ENCODE measurements around the gene GNE. TPM values are rescaled to one million over a fixed set of nuclear protein-coding genes. Genes with fewer than 3 reads are reported as not detected.

GNE gene
- total and polyA plus RNA-seq, 2 of the 8 experiments (the other 6 are each of a cell fraction or from before 2014, with no cell fraction given): 5.1 to 11.1 TPM

DNA sequence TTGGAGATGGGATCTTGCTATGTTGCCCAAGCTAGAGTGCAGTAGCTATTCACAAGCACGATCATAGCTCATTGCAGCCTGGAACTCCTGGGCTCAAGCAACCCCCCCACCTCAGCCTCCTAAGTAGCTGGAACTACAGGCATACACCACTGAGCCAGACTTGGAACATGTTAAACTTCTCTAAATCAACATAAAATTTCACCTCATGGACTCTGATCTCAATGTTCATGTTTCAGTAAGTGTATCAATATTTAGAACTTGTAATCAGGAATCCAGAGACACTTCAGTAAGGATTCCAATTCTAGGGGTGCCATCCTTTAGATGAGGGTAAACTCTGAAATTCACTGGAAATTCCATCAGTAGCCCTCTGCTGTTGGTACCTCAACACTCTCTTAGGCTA, 6.8 kb downstream of the GNE start:
- no peak overlapping the region for H3K18ac ChIP-seq (ENCODE audit: extremely low read depth, low read length)
- ChIA-PET POLR2A (ENCODE audit: partially characterized antibody) (no interaction called here), CTCF (ENCODE audit: partially characterized antibody) (no interaction called here)
- H2BK120ac ChIP-seq (replicated peaks; ENCODE audit: low read depth, low read length): no peak overlapping the region
- no peak overlapping the region for H2BK5ac ChIP-seq (ENCODE audit: low read depth, low read length)
- DNase-seq (ENCODE audit: low read depth in 1 of 2, low spot score in 2 of 2): no peak
- no peaks in the 10 kb centered on the region for H3K9me3 ChIP-seq (ENCODE audit: insufficient read depth in 2 of 2, low read depth in 1 of 2, low read length in 1 of 2)
- no peak overlapping the region for H2AK5ac ChIP-seq (ENCODE audit: low read depth, low read length)
- no peak overlapping the region for H3K4me2 ChIP-seq (ENCODE audit: insufficient read depth in 1 of 2, low read depth in 2 of 2, low read length in 2 of 2)
- H4K20me1 ChIP-seq (replicated peaks in 1 of 2; ENCODE audit: control insufficient read depth in 1 of 2, insufficient read depth in 2 of 2, low read length in 2 of 2): no peaks in the 10 kb centered on the region
- 93% methylated on average over 1 of the region's 1 CpG; no CpG with 5 or more reads in 1 of the 2 experiments for WGBS, 2 experiments (ENCODE audit: extremely low coverage in 1 of 2, insufficient coverage in 1 of 2, insufficient read length in 1 of 2, insufficient replicate concordance in 2 of 2, low coverage in 1 of 2, low lambda C conversion rate in 2 of 2, missing lambda C conversion rate in 1 of 2)
- no peaks in the 10 kb centered on the region for H3K27me3 ChIP-seq (replicated peaks in 1 of 4; ENCODE audit: control insufficient read depth in 3 of 4, extremely low read depth in 1 of 4, insufficient read depth in 3 of 4, low read length in 3 of 4)
- no peak overlapping the region for H4K91ac ChIP-seq (replicated peaks; ENCODE audit: insufficient read length, low read length)
- no peak for FAIRE-seq
- no peaks in the 10 kb centered on the region for H3K4me1 ChIP-seq (replicated peaks in 1 of 4; ENCODE audit: control insufficient read depth in 3 of 4, insufficient read depth in 4 of 4, low read length in 3 of 4)
- no peaks in the 10 kb centered on the region for H3K23me2 ChIP-seq (ENCODE audit: low read depth, low read length)
- H3K4ac ChIP-seq (replicated peaks; ENCODE audit: insufficient read length, low read depth, low read length): no peak overlapping the region
- H2BK12ac ChIP-seq (ENCODE audit: low read depth, low read length): no peak overlapping the region
- H3K79me1 ChIP-seq (ENCODE audit: low read depth, low read length): peaks cover 4% of the 10 kb centered on the region; the same call in 1 of the 2 replicates
- no peak overlapping the region for H3K23ac ChIP-seq (ENCODE audit: insufficient read length)
- H3K9ac ChIP-seq (replicated peaks in 1 of 4; ENCODE audit: extremely low read depth in 1 of 4, low read depth in 3 of 4, low read length in 3 of 4): no peak overlapping the region
- no peak overlapping the region for H4K5ac ChIP-seq (ENCODE audit: insufficient read length, low read depth, low read length)
- no peak overlapping the region for H2BK20ac ChIP-seq (ENCODE audit: low read length)
- H2AFZ ChIP-seq (ENCODE audit: low read length): no peak overlapping the region
- no peak overlapping the region for H4K8ac ChIP-seq (ENCODE audit: extremely low read depth, insufficient read depth, low read length)
- H3K27ac ChIP-seq (ENCODE audit: low read depth, low read length): no peak overlapping the region
- peaks cover 0 to 5% of the 10 kb centered on the region in 2 experiments; a peak in 1 of 4 replicates for H3K79me2 ChIP-seq (ENCODE audit: control insufficient read depth in 1 of 2, insufficient read depth in 2 of 2, low read length in 2 of 2)
- H2BK15ac ChIP-seq (ENCODE audit: low read length): no peak overlapping the region
- no peak overlapping the region for H3K4me3 ChIP-seq (ENCODE audit: extremely low read depth in 1 of 4, insufficient read depth in 2 of 4, low read depth in 3 of 4, low read length in 4 of 4)
- no peak overlapping the region for H3K14ac ChIP-seq (ENCODE audit: insufficient read length)
- H3K36me3 ChIP-seq (ENCODE audit: control insufficient read depth in 2 of 4, insufficient read depth in 4 of 4, low read length in 3 of 4): no peaks in the 10 kb centered on the region; a peak in 1 of 8 replicates
- H3K56ac ChIP-seq (replicated peaks; ENCODE audit: insufficient read length, low read depth, low read length): no peak overlapping the region
- TF ChIP-seq, protein P1, sequence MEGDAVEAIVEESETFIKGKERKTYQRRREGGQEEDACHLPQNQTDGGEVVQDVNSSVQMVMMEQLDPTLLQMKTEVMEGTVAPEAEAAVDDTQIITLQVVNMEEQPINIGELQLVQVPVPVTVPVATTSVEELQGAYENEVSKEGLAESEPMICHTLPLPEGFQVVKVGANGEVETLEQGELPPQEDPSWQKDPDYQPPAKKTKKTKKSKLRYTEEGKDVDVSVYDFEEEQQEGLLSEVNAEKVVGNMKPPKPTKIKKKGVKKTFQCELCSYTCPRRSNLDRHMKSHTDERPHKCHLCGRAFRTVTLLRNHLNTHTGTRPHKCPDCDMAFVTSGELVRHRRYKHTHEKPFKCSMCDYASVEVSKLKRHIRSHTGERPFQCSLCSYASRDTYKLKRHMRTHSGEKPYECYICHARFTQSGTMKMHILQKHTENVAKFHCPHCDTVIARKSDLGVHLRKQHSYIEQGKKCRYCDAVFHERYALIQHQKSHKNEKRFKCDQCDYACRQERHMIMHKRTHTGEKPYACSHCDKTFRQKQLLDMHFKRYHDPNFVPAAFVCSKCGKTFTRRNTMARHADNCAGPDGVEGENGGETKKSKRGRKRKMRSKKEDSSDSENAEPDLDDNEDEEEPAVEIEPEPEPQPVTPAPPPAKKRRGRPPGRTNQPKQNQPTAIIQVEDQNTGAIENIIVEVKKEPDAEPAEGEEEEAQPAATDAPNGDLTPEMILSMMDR (IDR thresholded peaks at IDR 0.05; ENCODE audit: control extremely low read depth in 1 of 3, insufficient read depth in 1 of 3, low read depth in 1 of 3, low read length in 3 of 3): no peak
- TF ChIP-seq SIRT6 (IDR thresholded peaks at IDR 0.05; ENCODE audit: low read length): no peak
- TF ChIP-seq POU5F1 (IDR thresholded peaks at IDR 0.05; ENCODE audit: low read depth, low read length): no peak
- TF ChIP-seq FOSL1 (IDR thresholded peaks at IDR 0.05; ENCODE audit: insufficient read depth, low read depth, low read length): no peak
- no peak for TF ChIP-seq GTF2F1 (IDR thresholded peaks at IDR 0.05; ENCODE audit: borderline replicate concordance, low read depth, low read length)
- TF ChIP-seq SIX5 (IDR thresholded peaks at IDR 0.05; ENCODE audit: low read depth, low read length): no peak
- TF ChIP-seq, protein P2, sequence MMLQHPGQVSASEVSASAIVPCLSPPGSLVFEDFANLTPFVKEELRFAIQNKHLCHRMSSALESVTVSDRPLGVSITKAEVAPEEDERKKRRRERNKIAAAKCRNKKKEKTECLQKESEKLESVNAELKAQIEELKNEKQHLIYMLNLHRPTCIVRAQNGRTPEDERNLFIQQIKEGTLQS (IDR thresholded peaks at IDR 0.05; ENCODE audit: insufficient read depth, low read depth, low read length): no peak
- TF ChIP-seq CTBP2 (IDR thresholded peaks at IDR 0.05; ENCODE audit: borderline replicate concordance, insufficient read depth, insufficient read length, low read length): no peak
- no peak for TF ChIP-seq TAF7 (optimal IDR thresholded peaks at IDR 0.05; ENCODE audit: borderline replicate concordance, low read depth, low read length)
- TF ChIP-seq CBX8 (IDR thresholded peaks at IDR 0.05; ENCODE audit: borderline replicate concordance, low read depth, low read length): no peak
- no peak for TF ChIP-seq GABPA (IDR thresholded peaks at IDR 0.05; ENCODE audit: borderline replicate concordance, insufficient read depth, low read length)

Measured in H1 (cell line).